GM21515 (cell line): ENCODE results near the gene EPS8L1.
"Not testable (repeated sequence)": the region's sequence is repeated elsewhere in the genome, so short reads cannot be mapped to it uniquely, and the experiment has no call there.

Experiments
- ATAC-seq: cut with Tn5 transposase; IDR thresholded peaks from one replicate; pipeline ENCODE4 v1.9.1; 2021; ENCODE audit not compliant: unreplicated experiment

EPS8L1 gene

GRCh38 chr19:55048446-55048845 is 27.2 kb upstream of the EPS8L1 start:
- ATAC-seq = no peak

GRCh38 chr19:55050749-55051532 is 24.7 kb upstream of the EPS8L1 start:
- ATAC-seq = no peak

- ATAC-seq = no peak
Measured at GRCh38 chr19:55053735-55054134, 21.9 kb upstream of the EPS8L1 start.

GRCh38 chr19:55056827-55057226 is 18.8 kb upstream of the EPS8L1 start:
- ATAC-seq = no peak

GRCh38 chr19:55058781-55059610 is 16.7 kb upstream of the EPS8L1 start:
- no peak for ATAC-seq

GRCh38 chr19:55060287-55060686 is 15.4 kb upstream of the EPS8L1 start:
- not testable (repeated sequence) for ATAC-seq

- ATAC-seq = peak; percentile 86
Measured at GRCh38 chr19:55062735-55063491, 12.8 kb upstream of the EPS8L1 start, which contains the start of gene RDH13. Gene RDH13 (minus strand): TSS chr19:55063148. CDS start chr19:55063032, 116 bp downstream.

GRCh38 chr19:55063492-55063843 is 12.2 kb upstream of the EPS8L1 start:
- ATAC-seq = no peak

GRCh38 chr19:55065516-55065915 is 10.2 kb upstream of the EPS8L1 start:
- ATAC-seq = not testable (repeated sequence)

- ATAC-seq = no peak
Measured at GRCh38 chr19:55066107-55066709, 9.5 kb upstream of the EPS8L1 start.

- ATAC-seq = no peak
Measured at GRCh38 chr19:55067869-55068268, 7.8 kb upstream of the EPS8L1 start.

- no peak for ATAC-seq
Measured at GRCh38 chr19:55068950-55069864, 6.5 kb upstream of the EPS8L1 start.

- ATAC-seq = no peak
Measured at GRCh38 chr19:55069865-55070197, 5.8 kb upstream of the EPS8L1 start.

GRCh38 chr19:55070466-55071128 is 5.1 kb upstream of the EPS8L1 start:
- ATAC-seq = no peak

GRCh38 chr19:55071129-55071502 is 4.6 kb upstream of the EPS8L1 start:
- ATAC-seq = no peak

- no peak for ATAC-seq
Measured at GRCh38 chr19:55071913-55072312, 3.8 kb upstream of the EPS8L1 start.

GRCh38 chr19:55076321-55076720 is 652 bp downstream of the EPS8L1 start:
- ATAC-seq = no peak

- no peak for ATAC-seq
Measured at GRCh38 chr19:55077106-55077505, 1.4 kb downstream of the EPS8L1 start.

- ATAC-seq = no peak
Measured at GRCh38 chr19:55078996-55079395, 3.3 kb downstream of the EPS8L1 start.
